ENCODE data around the gene PACS1.

DNA sequence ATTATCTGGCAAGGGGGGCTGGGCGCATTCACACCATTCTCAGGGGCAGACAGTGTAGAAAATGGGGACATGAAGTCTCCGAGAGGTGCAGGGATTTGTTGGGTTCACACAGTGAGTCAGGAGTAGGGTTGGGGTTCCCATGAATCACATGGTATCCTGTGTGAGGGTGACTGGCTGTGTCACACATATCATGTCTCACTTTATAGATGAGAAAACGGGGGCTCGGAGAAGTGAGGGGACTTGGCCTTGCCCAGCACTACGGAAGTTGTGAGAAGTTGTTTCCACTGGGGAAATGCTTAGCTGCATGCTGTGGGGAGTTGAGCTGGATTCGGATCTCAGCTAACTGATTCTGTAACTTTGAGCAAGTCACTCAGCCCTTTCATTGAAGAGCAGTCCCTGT, 25.3 kb upstream of the PACS1 start:
- TF ChIP-seq, protein P1, sequence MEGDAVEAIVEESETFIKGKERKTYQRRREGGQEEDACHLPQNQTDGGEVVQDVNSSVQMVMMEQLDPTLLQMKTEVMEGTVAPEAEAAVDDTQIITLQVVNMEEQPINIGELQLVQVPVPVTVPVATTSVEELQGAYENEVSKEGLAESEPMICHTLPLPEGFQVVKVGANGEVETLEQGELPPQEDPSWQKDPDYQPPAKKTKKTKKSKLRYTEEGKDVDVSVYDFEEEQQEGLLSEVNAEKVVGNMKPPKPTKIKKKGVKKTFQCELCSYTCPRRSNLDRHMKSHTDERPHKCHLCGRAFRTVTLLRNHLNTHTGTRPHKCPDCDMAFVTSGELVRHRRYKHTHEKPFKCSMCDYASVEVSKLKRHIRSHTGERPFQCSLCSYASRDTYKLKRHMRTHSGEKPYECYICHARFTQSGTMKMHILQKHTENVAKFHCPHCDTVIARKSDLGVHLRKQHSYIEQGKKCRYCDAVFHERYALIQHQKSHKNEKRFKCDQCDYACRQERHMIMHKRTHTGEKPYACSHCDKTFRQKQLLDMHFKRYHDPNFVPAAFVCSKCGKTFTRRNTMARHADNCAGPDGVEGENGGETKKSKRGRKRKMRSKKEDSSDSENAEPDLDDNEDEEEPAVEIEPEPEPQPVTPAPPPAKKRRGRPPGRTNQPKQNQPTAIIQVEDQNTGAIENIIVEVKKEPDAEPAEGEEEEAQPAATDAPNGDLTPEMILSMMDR (conservative IDR thresholded peaks at IDR 0.05 in 1 of 2, IDR thresholded peaks at IDR 0.05 in 1 of 2; ENCODE audit: low read depth in 1 of 2, low read length in 2 of 2) = no peak
- no peak for TF ChIP-seq EZH2 (IDR thresholded peaks at IDR 0.05; ENCODE audit: low read length, missing control alignments)

Measured in fibroblast of lung (primary cell).